ENCODE data around the gene SYNE1.

DNA sequence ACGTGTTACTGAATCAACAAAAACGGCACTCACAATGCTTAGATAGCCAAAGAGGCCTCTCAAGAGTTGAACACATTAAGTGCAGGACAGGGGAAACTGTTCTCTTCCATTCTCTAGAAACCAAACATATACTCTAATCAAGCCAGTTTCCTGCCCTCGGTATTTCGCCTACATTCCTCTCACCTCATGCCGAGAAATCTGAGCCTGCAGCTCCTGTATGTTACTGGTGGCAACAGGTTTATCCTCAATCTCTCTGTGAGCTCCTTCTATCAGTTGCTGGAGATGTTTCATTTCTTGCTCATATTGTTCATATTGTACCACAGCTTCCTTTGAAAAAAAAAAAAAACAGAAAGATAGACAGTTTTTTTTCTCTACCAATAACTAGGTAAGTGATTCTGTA, 328.9 kb downstream of the SYNE1 start:
- TF ChIP-seq, protein P1, sequence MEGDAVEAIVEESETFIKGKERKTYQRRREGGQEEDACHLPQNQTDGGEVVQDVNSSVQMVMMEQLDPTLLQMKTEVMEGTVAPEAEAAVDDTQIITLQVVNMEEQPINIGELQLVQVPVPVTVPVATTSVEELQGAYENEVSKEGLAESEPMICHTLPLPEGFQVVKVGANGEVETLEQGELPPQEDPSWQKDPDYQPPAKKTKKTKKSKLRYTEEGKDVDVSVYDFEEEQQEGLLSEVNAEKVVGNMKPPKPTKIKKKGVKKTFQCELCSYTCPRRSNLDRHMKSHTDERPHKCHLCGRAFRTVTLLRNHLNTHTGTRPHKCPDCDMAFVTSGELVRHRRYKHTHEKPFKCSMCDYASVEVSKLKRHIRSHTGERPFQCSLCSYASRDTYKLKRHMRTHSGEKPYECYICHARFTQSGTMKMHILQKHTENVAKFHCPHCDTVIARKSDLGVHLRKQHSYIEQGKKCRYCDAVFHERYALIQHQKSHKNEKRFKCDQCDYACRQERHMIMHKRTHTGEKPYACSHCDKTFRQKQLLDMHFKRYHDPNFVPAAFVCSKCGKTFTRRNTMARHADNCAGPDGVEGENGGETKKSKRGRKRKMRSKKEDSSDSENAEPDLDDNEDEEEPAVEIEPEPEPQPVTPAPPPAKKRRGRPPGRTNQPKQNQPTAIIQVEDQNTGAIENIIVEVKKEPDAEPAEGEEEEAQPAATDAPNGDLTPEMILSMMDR (IDR thresholded peaks at IDR 0.05) = no peak
- TF ChIP-seq POLR2A (IDR thresholded peaks at IDR 0.05) = no peak

All from sigmoid colon (tissue), 3 donors.